Neural crest cell (in vitro differentiated cells): ENCODE data around the gene NPIPB6. TPM values are rescaled to one million over a fixed set of nuclear protein-coding genes. Genes with fewer than 3 reads are reported as not detected.
"Not testable (repeated sequence)": the region's sequence is repeated elsewhere in the genome, so short reads cannot be mapped to it uniquely, and the experiment has no call there.

Experiments
- DNase-seq: peaks from one replicate; pipeline ENCODE4 v3.0.0; 2021; ENCODE audit warnings: low read depth, mixed read lengths, low spot score
- H3K27ac Mint-ChIP-seq: one replicate; pipeline ENCODE4 v1.8.0; 2021; ENCODE audit warnings: mild to moderate bottlenecking, mixed read lengths; ENCODE audit not compliant: unreplicated experiment
- H3K27me3 Mint-ChIP-seq: 2 replicates; pipeline ENCODE4 v1.8.0; 2021; ENCODE audit warnings: low read depth, mild to moderate bottlenecking, mixed read lengths
- H3K36me3 Mint-ChIP-seq: 2 replicates; pipeline ENCODE4 v1.8.0; 2021; ENCODE audit warnings: low read depth, mild to moderate bottlenecking, mixed read lengths
- H3K4me1 Mint-ChIP-seq: 2 replicates; pipeline ENCODE4 v1.8.0; 2021; ENCODE audit warnings: mixed read lengths
- H3K4me3 Mint-ChIP-seq: one replicate; pipeline ENCODE4 v1.8.0; 2021; ENCODE audit warnings: mild to moderate bottlenecking, mixed read lengths
- H3K9me3 Mint-ChIP-seq: 2 replicates; pipeline ENCODE4 v1.8.0; 2021; ENCODE audit warnings: mixed read lengths
- long read RNA-seq: library from polyadenylated mRNA; unstranded; transcript quantifications from one replicate; pipeline ENCODE4 v2.0.0, GENCODE V29; 2020
- total RNA-seq: library from RNA; stranded (reverse); gene quantifications from 2 replicates; pipeline ENCODE4 v1.2.1, GENCODE V29; 2021

The NPIPB6 gene
- 1.5 and 3.2 TPM in 2 replicates for total RNA-seq
- long read RNA-seq = 0 reads

- H3K9me3 Mint-ChIP-seq, H3K36me3 Mint-ChIP-seq, DNase-seq, H3K27me3 Mint-ChIP-seq, H3K4me1 Mint-ChIP-seq, H3K27ac Mint-ChIP-seq, H3K4me3 Mint-ChIP-seq: not testable (repeated sequence)
These were observed at the start of gene NPIPB6 for GRCh38 chr16:28363408-28363807. NPIPB6 (minus strand) TSS chr16:28363508; CDS start chr16:28362822, 686 bp downstream.

- H3K4me3 Mint-ChIP-seq = peak within 1 kb of the TSS; percentile 69
- not testable (repeated sequence) for H3K9me3 Mint-ChIP-seq, H3K27ac Mint-ChIP-seq, H3K4me1 Mint-ChIP-seq, H3K27me3 Mint-ChIP-seq, H3K36me3 Mint-ChIP-seq, DNase-seq
These were observed 40.1 kb upstream of the NPIPB6 start, which contains the start of gene EIF3CL for GRCh38 chr16:28403220-28404072. EIF3CL (minus strand) TSS chr16:28403841; CDS start chr16:28403618, 223 bp downstream.

GRCh38 chr16:28392054-28392453 is 28.7 kb upstream of the NPIPB6 start:
- H3K4me3 Mint-ChIP-seq, H3K9me3 Mint-ChIP-seq, H3K36me3 Mint-ChIP-seq, H3K27ac Mint-ChIP-seq, H3K4me1 Mint-ChIP-seq, DNase-seq, H3K27me3 Mint-ChIP-seq: not testable (repeated sequence)

- not testable (repeated sequence) for H3K9me3 Mint-ChIP-seq, H3K4me3 Mint-ChIP-seq, H3K27me3 Mint-ChIP-seq, H3K36me3 Mint-ChIP-seq, H3K4me1 Mint-ChIP-seq, DNase-seq, H3K27ac Mint-ChIP-seq
These were observed 19.0 kb upstream of the NPIPB6 start for GRCh38 chr16:28382177-28382867.

GRCh38 chr16:28377822-28378221 is 14.5 kb upstream of the NPIPB6 start:
- not testable (repeated sequence) for H3K9me3 Mint-ChIP-seq, H3K36me3 Mint-ChIP-seq, DNase-seq, H3K27me3 Mint-ChIP-seq, H3K27ac Mint-ChIP-seq, H3K4me3 Mint-ChIP-seq, H3K4me1 Mint-ChIP-seq

GRCh38 chr16:28377108-28377625 is 13.9 kb upstream of the NPIPB6 start:
- not testable (repeated sequence) for H3K9me3 Mint-ChIP-seq, DNase-seq, H3K36me3 Mint-ChIP-seq, H3K4me1 Mint-ChIP-seq, H3K27ac Mint-ChIP-seq, H3K27me3 Mint-ChIP-seq, H3K4me3 Mint-ChIP-seq

- H3K9me3 Mint-ChIP-seq = not testable (repeated sequence)
These were observed 11.8 kb upstream of the NPIPB6 start for GRCh38 chr16:28375115-28375514.

GRCh38 chr16:28374281-28374680 is 11.0 kb upstream of the NPIPB6 start:
- H3K9me3 Mint-ChIP-seq, DNase-seq, H3K4me1 Mint-ChIP-seq, H3K27me3 Mint-ChIP-seq, H3K27ac Mint-ChIP-seq, H3K36me3 Mint-ChIP-seq, H3K4me3 Mint-ChIP-seq: not testable (repeated sequence)

More at GRCh38 chr16:28375115-28375514, 11.8 kb upstream of the NPIPB6 start:
- H3K4me1 Mint-ChIP-seq, H3K27ac Mint-ChIP-seq, H3K36me3 Mint-ChIP-seq, H3K27me3 Mint-ChIP-seq, DNase-seq, H3K4me3 Mint-ChIP-seq: not testable (repeated sequence)

- H3K4me1 Mint-ChIP-seq, DNase-seq, H3K27me3 Mint-ChIP-seq, H3K9me3 Mint-ChIP-seq, H3K36me3 Mint-ChIP-seq, H3K4me3 Mint-ChIP-seq, H3K27ac Mint-ChIP-seq: not testable (repeated sequence)
These were observed 4.6 kb upstream of the NPIPB6 start for GRCh38 chr16:28367926-28368325.
